PC-3 (cell line): Measurements from ENCODE around the gene ETFB. TPM values are rescaled to one million over a fixed set of nuclear protein-coding genes. Genes with fewer than 3 reads are reported as not detected.

Experiments
- ATAC-seq: fragments of 200-7000 bp; cut with Tn5 transposase; 2 replicates; pipeline ENCODE4 v1.9.1; 2020; ENCODE audit warnings: mild to moderate bottlenecking, moderate library complexity
- BruUV-seq: library from RNA; stranded (reverse); fragments of 400-500 nt; replicated peaks from 2 replicates; lab custom pipeline; 2021; lab: Mats Ljungman, UMichigan
- CTCF ChIA-PET: fragments of 300-600 bp; sonication (Branson Sonifier 250); formaldehyde crosslinking; loops from one replicate; lab custom pipeline; 2022; ENCODE audit warnings: antibody characterized with exemption; lab: Charles Lee
- POLR2A ChIA-PET: fragments of 300-600 bp; sonication (Branson Sonifier 250); formaldehyde crosslinking; loops from one replicate; lab custom pipeline; 2022; ENCODE audit warnings: antibody characterized with exemption; ENCODE audit not compliant: unreplicated experiment; lab: Charles Lee
- DNase-seq: peaks from one replicate; pipeline ENCODE4 v3.0.0-alpha.2; 2015
- H2AFZ ChIP-seq: fragments of 300-600 bp; sonication (generic); 2 replicates; pipeline ENCODE4 v1.6.0; 2016; ENCODE audit warnings: antibody characterized with exemption, low read length
- H3F3A ChIP-seq: fragments of 300-600 bp; sonication (generic); one replicate; pipeline ENCODE4 v1.6.0; 2017; ENCODE audit warnings: antibody characterized with exemption, low read length, control low read depth, mild to moderate bottlenecking; ENCODE audit not compliant: unreplicated experiment
- H3K27ac ChIP-seq: fragments of 300-600 bp; sonication (generic); 2 replicates; pipeline ENCODE4 v1.5.1; 2016; ENCODE audit warnings: mild to moderate bottlenecking, low read length
- H3K27me3 ChIP-seq: fragments of 300-600 bp; sonication (generic); 2 replicates; pipeline ENCODE4 v1.6.1; 2016; ENCODE audit warnings: low read length, mixed read lengths
- H3K36me3 ChIP-seq: fragments of 300-600 bp; sonication (generic); 2 replicates; pipeline ENCODE4 v1.6.1; 2016; ENCODE audit warnings: low read depth, mixed run types, low read length, mixed read lengths
- H3K4me1 ChIP-seq: fragments of 300-600 bp; sonication (generic); 2 replicates; pipeline ENCODE4 v1.5.1; 2016; ENCODE audit warnings: low read length; ENCODE audit not compliant: insufficient read depth
- H3K4me2 ChIP-seq: fragments of 300-600 bp; sonication (generic); 2 replicates; pipeline ENCODE4 v1.6.0; 2016; ENCODE audit warnings: low read length
- H3K4me3 ChIP-seq: fragments of 300-600 bp; sonication (generic); 2 replicates; pipeline ENCODE4 v1.5.1; 2016; ENCODE audit warnings: mild to moderate bottlenecking, low read length, mixed read lengths
- H3K79me2 ChIP-seq: fragments of 300-600 bp; sonication (generic); 2 replicates; pipeline ENCODE4 v1.6.1; 2017; ENCODE audit warnings: low read length, mixed read lengths
- H3K9ac ChIP-seq: fragments of 300-600 bp; sonication (generic); 2 replicates; pipeline ENCODE4 v1.6.0; 2016; ENCODE audit warnings: mild to moderate bottlenecking, low read length
- H3K9me2 ChIP-seq: fragments of 300-600 bp; sonication (generic); replicated peaks from 2 replicates; pipeline ENCODE4 v1.6.1; 2016; ENCODE audit warnings: mixed run types, low read length, mixed read lengths
- H3K9me3 ChIP-seq: fragments of 300-600 bp; sonication (generic); 2 replicates; pipeline ENCODE4 v1.6.1; 2016; ENCODE audit warnings: low read length, mixed read lengths
- H4K20me1 ChIP-seq: fragments of 300-600 bp; sonication (generic); 2 replicates; pipeline ENCODE4 v1.6.1; 2016; ENCODE audit warnings: low read length, mixed read lengths
- CTCF ChIP-seq: fragments of 300-600 bp; sonication (generic); conservative IDR thresholded peaks from 2 replicates; pipeline ENCODE4 v1.5.1; 2017; ENCODE audit warnings: antibody characterized with exemption, low read depth, mild to moderate bottlenecking, low read length
- EZH2 ChIP-seq: fragments of 300-600 bp; sonication (generic); IDR thresholded peaks from one replicate; pipeline ENCODE4 v1.6.1; 2017; ENCODE audit warnings: antibody characterized with exemption, mild to moderate bottlenecking, low read length; ENCODE audit not compliant: unreplicated experiment
- EZH2phosphoT487 ChIP-seq: fragments of 300-600 bp; sonication (generic); IDR thresholded peaks from 2 replicates; pipeline ENCODE4 v1.6.1; 2018; ENCODE audit warnings: mild to moderate bottlenecking, antibody characterized with exemption, low read length, borderline replicate concordance
- intact Hi-C: fragments of 100-400 bp; cut with micrococcal nuclease; formaldehyde crosslinking; loops from 2 replicates; pipeline ENCODE4 v1.9.0; 2023
- total RNA-seq: library from RNA; depleted of rRNA; stranded (reverse); fragments of >200 nt; gene quantifications from 2 replicates; pipeline ENCODE4 v1.2.3, GENCODE V29; 2014

Gene ETFB
- total RNA-seq, 1 experiment from 2014 or later = 249 TPM

- H3K27ac ChIP-seq = no peak overlapping the region
- no peak for TF ChIP-seq CTCF
- TF ChIP-seq EZH2 = no peak
- TF ChIP-seq EZH2phosphoT487 = no peak
- BruUV-seq = no TSS peak
- ATAC-seq = no peak
- no peak overlapping the region for H3K4me3 ChIP-seq
- peaks cover 7% of the 10 kb centered on the region; the same call in 1 of the 2 replicates for H3K4me1 ChIP-seq
- H3K9me2 ChIP-seq = no peaks in the 10 kb centered on the region
- no peak overlapping the region for H3K4me2 ChIP-seq
- DNase-seq = no peak
- H3K27me3 ChIP-seq = no peaks in the 10 kb centered on the region
- no peaks in the 10 kb centered on the region for H3K9me3 ChIP-seq
- intact Hi-C loops = no loop called here
- no peaks in the 10 kb centered on the region for H3K79me2 ChIP-seq
- H3F3A ChIP-seq = no peaks in the 10 kb centered on the region
- POLR2A ChIA-PET = no interaction called here
- H4K20me1 ChIP-seq = no peaks in the 10 kb centered on the region
- H2AFZ ChIP-seq = no peak overlapping the region
- H3K36me3 ChIP-seq = peaks cover 18% of the 10 kb centered on the region; the same call in 1 of the 2 replicates
- CTCF ChIA-PET = no interaction called here
- no peak overlapping the region for H3K9ac ChIP-seq
Observed at GRCh38 chr19:51345076-51345620, 21.0 kb downstream of the ETFB start.

GRCh38 chr19:51342631-51343569 is 23.3 kb downstream of the ETFB start:
- no peak for TF ChIP-seq EZH2phosphoT487
- no peak for TF ChIP-seq CTCF
- TF ChIP-seq EZH2 = no peak
- Histone ChIP-seq H3K9me3 (no peaks in the 10 kb centered on the region), H4K20me1 (no peaks in the 10 kb centered on the region), H2AFZ (no peak overlapping the region), H3K4me2 (no peak overlapping the region), H3K79me2 (no peaks in the 10 kb centered on the region), H3K36me3 (peaks cover 14% of the 10 kb centered on the region; the same call in 1 of the 2 replicates), H3K4me1 (peaks cover 16% of the 10 kb centered on the region; the same call in 1 of the 2 replicates), H3K27me3 (no peaks in the 10 kb centered on the region), H3K4me3 (no peak overlapping the region), H3K9me2 (no peaks in the 10 kb centered on the region), H3K9ac (no peak overlapping the region), H3K27ac (no peak overlapping the region), H3F3A (no peaks in the 10 kb centered on the region)
- CTCF ChIA-PET = no interaction called here
- ATAC-seq (no peak), DNase-seq (no peak)
- intact Hi-C loops = no loop called here
- POLR2A ChIA-PET = interaction anchor here (0.6 kb wide), 2 partner anchors 10 to 25 kb away, joined by 3 to 13 read pairs; no protein-coding TSS in a partner anchor
- no TSS peak for BruUV-seq
